Measurements from ENCODE around the gene KCNH2. TPM values are rescaled to one million over a fixed set of nuclear protein-coding genes. Genes with fewer than 3 reads are reported as not detected.
A peak's percentile ranks its signal among the peaks of the same experiment; 100 is the strongest.

KCNH2 gene
- total and polyA plus RNA-seq, 2 of the 8 experiments (the other 6 are each of a cell fraction or from before 2014, with no cell fraction given) = 8.0 to 15.0 TPM

GRCh38 chr7:151017953-151018420 lies 39.9 kb upstream of the KCNH2 start:
- DNase-seq (ENCODE audit: low read depth in 1 of 2, low spot score in 2 of 2) = peak in 1 of 2 experiments; percentile 99
- POLR2A ChIA-PET (ENCODE audit: partially characterized antibody) = interaction anchor here (1.0 to 3.2 kb wide), 8 partner anchors 8 to 112 kb away, joined by 3 to 18 read pairs (median 3); partner anchors contain the start of gene ABCB8
- TF ChIP-seq SIX5 (IDR thresholded peaks at IDR 0.05; ENCODE audit: low read depth, low read length) (no peak), CTBP2 (IDR thresholded peaks at IDR 0.05; ENCODE audit: borderline replicate concordance, insufficient read depth, insufficient read length, low read length) (no peak), RBBP5 (IDR thresholded peaks at IDR 0.05; ENCODE audit: borderline replicate concordance, low read depth, low read length) (no peak), SIRT6 (IDR thresholded peaks at IDR 0.05; ENCODE audit: low read length) (no peak), RAD21 (IDR thresholded peaks at IDR 0.05 in 1 of 2, conservative IDR thresholded peaks at IDR 0.05 in 1 of 2; ENCODE audit: low read depth in 2 of 2, low read length in 2 of 2) (peak; percentile 58 to 72), KDM5A (IDR thresholded peaks at IDR 0.05; ENCODE audit: low read length) (no peak), SP1 (IDR thresholded peaks at IDR 0.05; ENCODE audit: low read depth, low read length) (no peak), CTCF (IDR thresholded peaks at IDR 0.05; ENCODE audit: control extremely low read depth in 1 of 3, insufficient read depth in 1 of 3, low read depth in 1 of 3, low read length in 3 of 3) (peak in 2 of 3 experiments; percentile 95 to 97; a peak in 3 of 4 replicates), SRF (IDR thresholded peaks at IDR 0.05; ENCODE audit: low read depth, low read length) (0 out of 2 replicates have a peak, but pooled peaks have one; percentile 11), CREB1 (IDR thresholded peaks at IDR 0.05) (0 out of 2 replicates have a peak, but pooled peaks have one; percentile 16)

More at GRCh38 chr7:151017953-151018420, 39.9 kb upstream of the KCNH2 start:
- peak overlapping the region; percentile 36 to 75 for H3K4me2 ChIP-seq (ENCODE audit: insufficient read depth in 1 of 2, low read depth in 2 of 2, low read length in 2 of 2)
- H3K14ac ChIP-seq (ENCODE audit: insufficient read length) = no peak overlapping the region
- peak overlapping the region; percentile 17 for H3K56ac ChIP-seq (replicated peaks; ENCODE audit: insufficient read length, low read depth, low read length)
- peak overlapping the region; percentile 92; the same call in 1 of the 2 replicates for H4K8ac ChIP-seq (ENCODE audit: extremely low read depth, insufficient read depth, low read length)
- H3K23ac ChIP-seq (ENCODE audit: insufficient read length) = no peak overlapping the region
- no peak overlapping the region for H2AFZ ChIP-seq (ENCODE audit: low read length)
- CTCF ChIA-PET (ENCODE audit: partially characterized antibody) = interaction anchor here (0.6 to 8.0 kb wide), 43 partner anchors 8 to 1218 kb away, joined by 3 to 116 read pairs (median 6); partner anchors contain the start of genes ABCB8, ABCF2, AGAP3 and ASIC3
- WGBS, 2 experiments (ENCODE audit: extremely low coverage in 1 of 2, insufficient coverage in 1 of 2, insufficient read length in 1 of 2, insufficient replicate concordance in 2 of 2, low coverage in 1 of 2, low lambda C conversion rate in 2 of 2, missing lambda C conversion rate in 1 of 2) = 9% methylated on average over 33 of the region's 34 CpGs; no CpG with 5 or more reads in 1 of the 2 experiments
- peaks cover 7% of the 10 kb centered on the region; the same call in 1 of the 2 replicates for H3K23me2 ChIP-seq (ENCODE audit: low read depth, low read length)
- H3K36me3 ChIP-seq (ENCODE audit: control insufficient read depth in 2 of 4, insufficient read depth in 4 of 4, low read length in 3 of 4) = no peaks in the 10 kb centered on the region
- H3K79me1 ChIP-seq (ENCODE audit: low read depth, low read length) = no peaks in the 10 kb centered on the region; the same call in 1 of the 2 replicates
- H2BK20ac ChIP-seq (ENCODE audit: low read length) = no peak overlapping the region
- no peak overlapping the region for H3K9ac ChIP-seq (replicated peaks in 1 of 4; ENCODE audit: extremely low read depth in 1 of 4, low read depth in 3 of 4, low read length in 3 of 4)
- peak overlapping the region; percentile 84; the same call in 1 of the 2 replicates for H2BK12ac ChIP-seq (ENCODE audit: low read depth, low read length)
- peak overlapping the region; percentile 86 for H4K91ac ChIP-seq (replicated peaks; ENCODE audit: insufficient read length, low read length)
- peak overlapping the region; percentile 97; the same call in 1 of the 2 replicates for H2BK15ac ChIP-seq (ENCODE audit: low read length)
- H3K27ac ChIP-seq (ENCODE audit: low read depth, low read length) = no peak overlapping the region
- H3K4me1 ChIP-seq (replicated peaks in 1 of 4; ENCODE audit: control insufficient read depth in 3 of 4, insufficient read depth in 4 of 4, low read length in 3 of 4) = peaks cover 0 to 29% (median 19%) of the 10 kb centered on the region in 4 experiments; a peak in 5 of 7 replicates
- no peak overlapping the region for H4K5ac ChIP-seq (ENCODE audit: insufficient read length, low read depth, low read length)
- H2BK5ac ChIP-seq (ENCODE audit: low read depth, low read length) = no peak overlapping the region
- no peaks in the 10 kb centered on the region for H3K9me3 ChIP-seq (ENCODE audit: insufficient read depth in 2 of 2, low read depth in 1 of 2, low read length in 1 of 2)
- H4K20me1 ChIP-seq (replicated peaks in 1 of 2; ENCODE audit: control insufficient read depth in 1 of 2, insufficient read depth in 2 of 2, low read length in 2 of 2) = no peaks in the 10 kb centered on the region
- H2BK120ac ChIP-seq (replicated peaks; ENCODE audit: low read depth, low read length) = peak overlapping the region; percentile 12
- H3K18ac ChIP-seq (ENCODE audit: extremely low read depth, low read length) = no peak overlapping the region; the same call in 1 of the 2 replicates
- H2AK5ac ChIP-seq (ENCODE audit: low read depth, low read length) = no peak overlapping the region
- H3K27me3 ChIP-seq (replicated peaks in 1 of 4; ENCODE audit: control insufficient read depth in 3 of 4, extremely low read depth in 1 of 4, insufficient read depth in 3 of 4, low read length in 3 of 4) = peaks cover 8 to 46% (median 39%) of the 10 kb centered on the region in 4 experiments
- H3K79me2 ChIP-seq (ENCODE audit: control insufficient read depth in 1 of 2, insufficient read depth in 2 of 2, low read length in 2 of 2) = no peaks in the 10 kb centered on the region
- no peak for FAIRE-seq
- H3K4me3 ChIP-seq (ENCODE audit: extremely low read depth in 1 of 4, insufficient read depth in 2 of 4, low read depth in 3 of 4, low read length in 4 of 4) = peak overlapping the region in 2 of 4 experiments; percentile 17 to 50; a peak in 5 of 8 replicates
- H3K4ac ChIP-seq (replicated peaks; ENCODE audit: insufficient read length, low read depth, low read length) = no peak overlapping the region

All from H1 (cell line).